Stimulated activated CD4-positive, alpha-beta T cell treated with anti-CD3 and anti-CD28 coated beads, Interleukin-4, amount 100 ng/mL, for 4 hours (primary cell): Measurements from ENCODE around the gene NHSL2.
"Not testable (repeated sequence)": the region's sequence is repeated elsewhere in the genome, so short reads cannot be mapped to it uniquely, and the experiment has no call there.

Experiments
- DNase-seq, 2 experiments: peaks; one replicate each; pipeline ENCODE4 v3.0.0-alpha.2; 2020

Gene NHSL2

GRCh38 chrX:71910643-71910985 lies at the start of gene NHSL2:
TSS of gene NHSL2 (plus strand) at chrX:71910845.
- peak; percentile 34 to 57 for DNase-seq

DNA sequence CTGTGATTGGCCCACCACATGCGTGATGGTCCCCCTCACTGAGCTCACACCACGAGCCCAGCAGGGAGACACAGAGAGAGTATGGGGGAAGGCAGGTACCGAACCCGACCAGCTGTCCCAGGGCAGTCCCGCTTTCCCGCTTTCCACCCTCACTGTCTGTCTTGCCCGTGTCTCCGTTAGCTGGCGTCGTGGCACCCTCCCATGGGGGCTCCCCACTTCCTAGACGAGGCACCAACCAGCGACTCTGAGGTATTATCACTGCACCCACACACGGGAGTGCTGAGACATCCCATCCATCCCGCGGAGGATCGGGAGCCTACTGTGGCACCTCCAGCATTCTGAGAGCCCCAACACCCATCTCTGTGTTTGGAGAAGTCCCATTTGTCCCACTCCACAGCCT lies 43.0 kb upstream of the NHSL2 start:
- no peak for DNase-seq

DNA sequence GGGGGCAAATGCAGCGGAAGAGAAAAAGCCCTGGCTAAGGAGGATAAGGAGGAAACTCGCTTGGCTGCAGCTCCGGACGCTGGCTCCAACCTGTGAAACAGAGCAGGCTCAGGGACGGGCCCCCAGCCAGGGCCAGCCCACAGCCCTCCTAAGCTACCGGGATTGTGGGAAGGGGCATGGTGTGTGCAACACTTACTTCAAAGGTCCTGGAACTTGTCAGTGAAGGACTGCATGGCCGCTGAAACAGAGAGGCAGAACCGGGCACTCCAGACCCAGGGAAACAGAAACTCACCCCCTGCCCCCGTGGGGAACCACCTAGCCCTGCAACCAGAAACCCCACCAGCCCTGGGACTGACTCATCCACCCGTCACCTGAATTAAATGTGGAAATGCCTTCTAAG lies 41.1 kb upstream of the NHSL2 start:
- DNase-seq = not testable (repeated sequence)

DNA sequence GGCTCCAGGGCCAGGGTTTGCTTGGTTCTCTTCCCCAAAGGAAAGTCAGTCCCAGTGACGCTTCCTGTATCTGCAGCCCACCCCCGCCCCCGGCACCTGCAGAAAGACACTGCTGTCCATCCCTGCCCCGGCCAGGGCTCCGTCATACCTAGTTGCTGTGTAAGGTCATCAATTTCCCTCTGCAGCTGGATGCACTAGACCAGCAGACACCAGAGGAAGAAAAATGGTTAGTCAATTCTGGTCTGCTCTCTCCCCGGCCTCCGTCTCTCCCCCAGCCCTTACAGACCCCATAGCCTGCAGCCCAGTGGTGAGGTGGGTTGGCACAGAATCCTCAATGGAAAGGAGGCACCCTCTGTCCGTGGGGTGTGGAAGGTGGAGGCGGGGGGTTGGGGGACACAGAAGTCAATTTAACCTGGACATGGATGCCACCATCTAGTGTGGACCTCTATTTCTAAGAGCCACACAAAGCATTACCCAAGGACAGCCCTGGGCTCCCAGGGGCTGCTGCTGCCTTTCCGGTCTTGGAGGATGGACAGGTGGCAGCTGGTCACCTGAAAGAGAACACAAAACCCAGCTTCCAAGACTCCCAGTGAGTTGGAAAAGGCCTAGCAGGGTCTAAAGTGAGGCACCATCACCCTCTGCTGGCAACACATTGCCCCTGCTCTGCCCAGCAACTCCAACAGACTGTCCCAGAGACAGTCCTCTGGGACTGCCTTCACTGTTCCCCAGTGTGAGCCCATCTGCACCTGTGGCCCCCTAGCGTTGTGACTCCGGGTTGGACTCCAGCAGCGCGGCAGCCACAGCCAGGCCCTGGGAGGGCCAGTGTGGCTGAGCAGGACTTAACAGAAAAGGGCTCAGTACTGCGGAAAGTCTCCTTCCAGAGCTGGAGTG lies 40.2 kb upstream of the NHSL2 start:
- no peak for DNase-seq

- DNase-seq = no peak
These were observed 39.3 kb upstream of the NHSL2 start for GRCh38 chrX:71871367-71871766.

DNA sequence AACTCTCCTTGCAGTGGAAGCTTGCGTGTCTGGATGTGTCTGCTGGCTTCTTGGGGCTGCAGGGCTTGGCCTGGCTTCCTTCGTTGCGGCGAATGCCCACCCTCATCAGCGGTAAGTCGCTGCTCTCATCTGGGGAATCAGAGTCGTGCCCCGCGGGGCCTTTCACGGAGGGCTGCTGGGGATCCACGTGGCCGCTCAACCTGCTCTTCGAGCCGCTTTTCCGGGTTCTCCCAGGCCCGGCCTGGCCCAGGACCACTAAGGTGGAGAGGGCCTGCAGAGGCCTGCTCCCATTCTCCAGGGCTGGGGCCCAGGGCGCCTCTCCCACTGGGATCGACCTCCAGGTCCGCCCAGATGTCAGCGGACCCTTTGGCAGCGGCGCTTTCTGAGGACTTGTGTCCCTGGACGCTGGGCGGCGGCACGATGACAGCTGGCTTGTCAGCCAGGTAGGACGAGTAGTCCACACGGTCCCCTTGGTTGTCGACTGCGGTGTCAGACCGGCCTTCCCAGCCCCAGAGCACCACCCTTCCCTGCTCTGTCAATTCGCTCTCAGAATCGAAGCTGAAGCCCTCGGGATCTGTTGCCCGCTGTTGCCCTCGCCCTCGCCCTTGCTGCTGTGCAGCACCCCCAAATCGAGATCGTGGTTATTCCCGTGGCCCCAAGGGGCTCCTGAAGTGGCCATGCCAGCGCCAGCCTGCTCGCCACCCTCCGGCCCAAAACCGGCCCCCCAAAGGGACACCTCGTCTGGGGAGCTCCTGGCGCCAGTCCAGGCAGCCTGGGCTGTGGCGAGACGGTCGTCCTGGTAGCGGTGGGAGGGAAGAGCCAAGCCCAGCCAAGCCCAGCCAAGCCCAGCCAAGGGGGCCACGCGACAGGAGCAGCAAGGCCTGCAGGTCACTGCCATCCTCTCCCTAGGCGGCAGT lies 37.8 kb upstream of the NHSL2 start:
- DNase-seq = no peak

GRCh38 chrX:71873459-71873833 lies 37.2 kb upstream of the NHSL2 start:
- no peak for DNase-seq

GRCh38 chrX:71876841-71877240 lies 33.8 kb upstream of the NHSL2 start:
- DNase-seq = not testable (repeated sequence)

GRCh38 chrX:71885099-71885498 lies 25.5 kb upstream of the NHSL2 start:
- no peak for DNase-seq

DNA sequence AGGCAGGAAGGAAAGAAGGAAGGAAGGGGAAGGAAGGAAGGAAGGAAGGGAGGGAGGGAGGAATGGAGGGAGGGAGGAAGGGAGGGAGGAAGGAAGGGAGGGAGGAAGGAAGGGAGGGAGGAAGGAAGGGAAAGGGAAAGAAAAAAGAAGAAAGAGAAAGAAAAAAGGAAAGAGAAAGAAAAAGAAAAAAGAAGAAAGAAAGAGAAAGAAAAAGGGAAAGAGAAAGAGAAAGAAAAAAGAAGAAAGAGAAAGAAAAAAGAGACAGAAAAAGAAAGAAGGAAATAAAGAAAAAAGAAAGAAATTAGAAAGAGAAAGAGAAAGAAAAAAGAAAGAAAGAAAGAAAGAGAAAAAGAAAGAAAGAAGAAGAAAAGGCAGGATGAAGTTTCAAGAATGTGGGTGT lies 15.0 kb upstream of the NHSL2 start:
- DNase-seq = no peak

DNA sequence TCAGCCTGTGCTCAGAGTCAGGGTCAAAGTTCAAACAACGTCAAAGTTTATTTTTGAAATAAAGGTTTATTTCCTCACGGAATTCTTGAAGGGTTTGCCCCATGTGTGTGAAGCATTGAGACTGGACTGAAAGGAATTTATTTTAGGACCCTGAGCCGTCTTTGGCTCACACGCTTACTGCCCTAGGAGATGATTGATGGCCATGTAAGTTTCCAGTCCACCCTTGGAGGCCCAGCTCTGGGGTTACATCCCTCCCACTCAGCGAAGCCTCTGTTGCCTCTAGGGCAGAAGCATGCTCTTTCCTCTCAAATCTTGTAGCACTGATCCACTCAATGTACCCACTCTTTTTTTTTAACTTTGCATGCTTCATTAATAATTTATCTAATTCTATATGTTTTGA lies 4.5 kb upstream of the NHSL2 start:
- no peak for DNase-seq

GRCh38 chrX:71908387-71908786 lies 2.3 kb upstream of the NHSL2 start:
- DNase-seq = no peak

DNA sequence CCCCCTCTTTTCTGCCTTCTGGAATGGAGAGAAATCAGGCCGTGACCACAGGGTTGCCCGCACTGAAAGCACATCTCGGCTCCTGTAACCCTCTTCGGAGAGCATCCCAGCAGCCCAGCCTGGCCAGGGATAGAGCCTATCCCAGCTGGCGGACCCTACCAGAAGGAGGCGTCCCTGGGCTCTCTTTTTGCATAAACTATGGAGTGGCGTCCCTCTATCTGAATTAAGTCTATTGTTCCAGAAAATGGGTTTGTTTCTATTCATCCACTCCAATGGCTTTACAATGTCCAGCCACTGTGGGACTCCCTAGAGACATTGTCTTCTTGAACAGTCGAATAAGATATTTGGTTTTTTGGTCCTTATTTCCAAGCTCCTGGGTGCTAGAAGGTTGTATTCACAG lies 689 bp upstream of the NHSL2 start:
- no peak for DNase-seq

DNA sequence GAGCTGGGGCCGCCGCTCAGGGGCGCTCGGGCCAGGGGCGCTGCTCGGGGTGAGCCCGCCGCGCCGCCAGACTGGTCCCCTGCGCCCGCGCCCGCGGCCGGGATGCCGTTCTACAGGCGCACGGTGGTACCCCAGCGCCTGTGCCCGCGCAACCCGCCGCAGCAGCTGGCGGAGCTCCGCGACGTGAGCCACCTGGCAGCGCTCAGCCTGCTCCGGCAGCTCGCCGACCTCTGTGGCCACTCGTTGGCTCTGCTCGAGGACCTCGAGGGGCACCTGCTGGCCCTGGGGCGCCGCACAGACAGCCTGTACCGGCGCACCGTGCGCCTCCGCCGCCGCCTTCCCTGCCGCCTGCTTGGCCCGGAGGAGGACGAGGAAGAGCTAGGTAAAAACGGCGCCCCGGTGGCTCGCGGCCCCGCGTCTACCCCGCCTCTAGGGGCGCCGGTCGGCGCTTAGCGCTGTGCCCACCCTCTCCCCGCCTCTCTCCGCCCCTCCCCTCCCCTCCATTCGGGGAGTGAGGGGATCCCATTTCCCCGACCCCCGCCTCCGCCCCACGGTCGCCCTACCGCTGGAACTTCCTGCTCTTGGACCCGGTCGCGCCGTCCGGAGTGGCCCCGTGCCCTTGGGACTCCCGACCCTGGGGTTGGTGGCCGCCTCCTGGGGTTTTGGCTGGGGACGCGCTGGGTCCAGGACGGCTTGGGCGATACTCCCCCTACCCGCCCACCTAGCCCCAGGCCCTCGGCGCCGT lies 513 bp downstream of the NHSL2 start:
- DNase-seq = peak; percentile 15 to 36

DNA sequence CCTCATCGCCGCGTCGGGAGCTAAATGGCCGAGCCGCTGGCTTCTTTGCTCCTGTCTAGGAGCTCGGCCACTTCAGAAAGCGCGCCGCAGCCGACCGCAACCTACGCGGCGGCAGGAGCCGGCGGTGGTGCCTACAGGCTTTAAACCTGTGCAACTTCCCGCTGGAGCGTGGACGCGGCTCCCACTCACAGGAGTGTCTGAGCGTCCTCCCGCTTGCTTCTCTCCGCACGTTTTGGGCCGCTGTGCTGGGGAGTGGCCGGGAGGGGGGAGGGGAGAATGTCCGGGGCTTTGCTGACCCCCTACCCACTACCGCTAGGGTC lies 1.0 kb downstream of the NHSL2 start:
- no peak for DNase-seq

- no peak for DNase-seq
These were observed 1.5 kb downstream of the NHSL2 start for GRCh38 chrX:71912156-71912555.

- no peak for DNase-seq
These were observed 2.7 kb downstream of the NHSL2 start for GRCh38 chrX:71913156-71913950.

GRCh38 chrX:71917621-71918343 lies 7.1 kb downstream of the NHSL2 start:
- no peak for DNase-seq

DNA sequence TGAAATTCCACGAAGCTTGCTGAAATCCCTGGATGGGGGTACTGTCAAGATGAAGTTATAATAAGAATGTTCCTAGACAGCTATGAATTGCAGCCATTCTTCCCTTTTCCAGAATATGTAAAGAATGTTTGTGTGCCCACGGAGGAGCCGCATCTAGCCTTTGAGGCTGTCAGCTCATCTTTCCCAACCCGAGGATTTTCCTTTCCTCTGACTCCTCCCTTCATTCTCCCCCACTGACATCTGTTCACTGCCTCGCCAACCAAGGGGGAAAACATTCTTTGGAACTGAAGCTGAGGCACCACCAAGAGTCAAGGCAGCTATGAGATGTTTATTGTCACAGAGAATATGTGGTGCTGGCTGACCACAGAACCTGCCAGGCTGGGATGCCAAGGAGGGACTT lies 8.8 kb downstream of the NHSL2 start:
- DNase-seq = no peak

GRCh38 chrX:71919886-71920285 lies 9.2 kb downstream of the NHSL2 start:
- DNase-seq = no peak

GRCh38 chrX:71922686-71923085 lies 12.0 kb downstream of the NHSL2 start:
- no peak for DNase-seq

DNA sequence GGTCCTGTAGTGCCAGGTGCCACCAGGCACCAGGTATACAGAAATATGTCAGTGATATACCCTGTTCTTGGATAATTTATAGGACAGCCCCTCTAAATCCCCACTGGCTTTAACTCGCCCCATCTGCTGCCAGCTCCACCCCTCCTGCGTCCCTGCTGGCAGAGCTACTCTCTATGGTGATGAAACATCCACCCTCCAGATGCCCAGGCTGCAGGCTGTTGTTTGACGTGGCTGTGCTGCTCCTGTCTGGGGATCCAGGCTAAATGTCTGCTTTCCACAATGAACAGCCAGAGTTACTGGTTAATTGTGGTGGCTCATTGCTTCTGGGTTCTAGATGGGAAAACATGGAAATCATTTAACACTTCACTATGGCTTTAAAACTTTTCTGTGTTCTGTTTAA lies 12.9 kb downstream of the NHSL2 start:
- DNase-seq = no peak
